ENCODE measurements around the gene NAP1L5. TPM values are rescaled to one million over a fixed set of nuclear protein-coding genes. Genes with fewer than 3 reads are reported as not detected.

NAP1L5 gene, protein sequence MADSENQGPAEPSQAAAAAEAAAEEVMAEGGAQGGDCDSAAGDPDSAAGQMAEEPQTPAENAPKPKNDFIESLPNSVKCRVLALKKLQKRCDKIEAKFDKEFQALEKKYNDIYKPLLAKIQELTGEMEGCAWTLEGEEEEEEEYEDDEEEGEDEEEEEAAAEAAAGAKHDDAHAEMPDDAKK
- polyA plus RNA-seq (ENCODE audit: insufficient read length in 12 of 12), result 10 to 100 TPM in 2 of 12 donors, 1 to 10 TPM in 9, not detected in 1; 7.1 to 12.2 (median 9.0) TPM
- long read RNA-seq, donor 1, transcript NAP1L5-201 (1 exons, 1,915 nt), result major isoform, 20 of 20 reads
- long read RNA-seq, donor 1, partial matches to known transcripts, result 0 of 20 reads
- long read RNA-seq, donor 1, other reads (novel, unspliced or antisense), result 0 of 20 reads
- long read RNA-seq, donor 2, transcript NAP1L5-201 (1 exons, 1,915 nt), result major isoform, 8 of 13 reads
- long read RNA-seq, donor 2, partial matches to known transcripts, result 5 of 13 reads
- long read RNA-seq, donor 2, other reads (novel, unspliced or antisense), result 0 of 13 reads
- long read RNA-seq, donor 3, partial matches to known transcripts, result 0 of 2 reads
- long read RNA-seq, donor 3, other reads (novel, unspliced or antisense), result 0 of 2 reads
- long read RNA-seq, donor 4, partial matches to known transcripts, result 0 of 1 reads
- long read RNA-seq, donor 4, other reads (novel, unspliced or antisense), result 0 of 1 reads
- long read RNA-seq, donor 5, transcript NAP1L5-201 (1 exons, 1,915 nt), result major isoform, 7 of 7 reads
- long read RNA-seq, donor 5, partial matches to known transcripts, result 0 of 7 reads
- long read RNA-seq, donor 5, other reads (novel, unspliced or antisense), result 0 of 7 reads
- long read RNA-seq, donor 6, transcript NAP1L5-201 (1 exons, 1,915 nt), result major isoform, 6 of 6 reads
- long read RNA-seq, donor 6, partial matches to known transcripts, result 0 of 6 reads
- long read RNA-seq, donor 6, other reads (novel, unspliced or antisense), result 0 of 6 reads
- long read RNA-seq, donor 7, partial matches to known transcripts, result 0 of 2 reads
- long read RNA-seq, donor 7, other reads (novel, unspliced or antisense), result 0 of 2 reads
- long read RNA-seq, donor 8, partial matches to known transcripts, result 49 of 53 reads
- long read RNA-seq, donor 8, other reads (novel, unspliced or antisense), result 0 of 53 reads
- long read RNA-seq, donor 9, transcript NAP1L5-201 (1 exons, 1,915 nt), result major isoform, 9 of 9 reads
- long read RNA-seq, donor 9, partial matches to known transcripts, result 0 of 9 reads
- long read RNA-seq, donor 9, other reads (novel, unspliced or antisense), result 0 of 9 reads
- long read RNA-seq, donor 10, transcript NAP1L5-201 (1 exons, 1,915 nt), result major isoform, 6 of 6 reads
- long read RNA-seq, donor 10, partial matches to known transcripts, result 0 of 6 reads
- long read RNA-seq, donor 10, other reads (novel, unspliced or antisense), result 0 of 6 reads
- long read RNA-seq, donor 11, partial matches to known transcripts, result 0 of 3 reads
- long read RNA-seq, donor 11, other reads (novel, unspliced or antisense), result 0 of 3 reads

GRCh38 chr4:88697588-88698329 lies at the start of gene NAP1L5:
Gene NAP1L5, minus strand, starts transcription at chr4:88697829. Its CDS starts 75 bp downstream, at chr4:88697754.
- DNase-seq, result peak; percentile 70

DNA sequence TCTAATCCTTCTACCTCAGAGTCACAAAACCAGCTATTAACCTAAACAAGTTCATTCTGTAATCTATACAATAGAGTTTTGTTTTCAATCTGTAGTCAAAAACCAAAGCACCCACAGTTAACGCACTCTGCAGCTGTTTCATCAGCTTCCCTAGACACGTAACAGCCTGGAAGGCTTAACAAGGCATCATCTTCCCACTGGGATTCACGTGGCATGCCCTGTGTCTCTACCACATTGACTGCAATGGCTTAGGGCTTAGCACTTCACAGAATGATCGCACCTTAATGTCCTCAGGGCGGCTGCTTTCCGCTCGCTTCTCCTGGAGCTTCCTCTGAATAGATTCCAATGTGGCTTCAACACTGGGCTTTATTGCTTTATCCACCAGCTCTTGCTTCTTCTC lies 49.7 kb upstream of the NAP1L5 start:
- no peak for DNase-seq

DNA sequence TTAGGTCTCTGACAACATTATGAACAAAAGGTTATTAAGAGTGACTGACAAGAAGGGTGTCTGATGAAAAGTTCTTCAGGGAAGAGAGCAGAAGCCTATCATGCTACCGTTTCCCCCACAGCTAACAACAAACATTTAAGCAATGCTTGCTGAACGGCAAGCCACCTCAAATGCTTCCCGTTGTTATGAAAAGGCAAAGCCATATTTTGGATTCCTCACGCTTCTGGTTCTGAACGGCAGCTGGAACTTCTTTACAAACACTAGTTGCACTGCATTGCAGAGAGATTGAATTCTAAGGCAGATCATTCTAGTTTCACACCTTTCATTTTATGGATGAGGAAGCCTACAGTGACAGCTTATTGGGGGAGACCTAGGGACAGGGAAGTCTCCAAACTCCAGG lies 48.6 kb upstream of the NAP1L5 start:
- DNase-seq, result no peak

GRCh38 chr4:88745581-88746163 lies 48.0 kb upstream of the NAP1L5 start:
- no peak for DNase-seq

DNA sequence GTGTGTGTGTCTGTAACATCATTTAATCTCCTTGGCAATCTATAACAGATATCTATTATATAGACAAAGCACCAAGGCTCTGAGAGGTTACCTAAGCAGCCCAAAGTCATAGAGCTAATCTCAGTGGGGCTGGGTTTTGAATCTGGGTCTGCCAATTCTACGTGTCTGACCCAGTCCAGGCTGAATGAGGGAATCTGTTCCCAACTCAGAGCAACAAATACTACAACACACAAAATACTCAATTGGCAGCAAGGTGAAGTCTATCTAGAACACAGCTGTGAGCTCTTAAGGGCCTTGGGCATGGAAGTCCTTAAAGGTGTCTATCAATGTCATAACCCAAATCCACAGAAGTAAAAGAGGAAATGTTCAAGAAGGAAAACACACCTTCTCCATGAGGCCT lies 47.5 kb upstream of the NAP1L5 start:
- DNase-seq, result no peak

- DNase-seq, result no peak
Measured at GRCh38 chr4:88744609-88745008, 47.0 kb upstream of the NAP1L5 start.

DNA sequence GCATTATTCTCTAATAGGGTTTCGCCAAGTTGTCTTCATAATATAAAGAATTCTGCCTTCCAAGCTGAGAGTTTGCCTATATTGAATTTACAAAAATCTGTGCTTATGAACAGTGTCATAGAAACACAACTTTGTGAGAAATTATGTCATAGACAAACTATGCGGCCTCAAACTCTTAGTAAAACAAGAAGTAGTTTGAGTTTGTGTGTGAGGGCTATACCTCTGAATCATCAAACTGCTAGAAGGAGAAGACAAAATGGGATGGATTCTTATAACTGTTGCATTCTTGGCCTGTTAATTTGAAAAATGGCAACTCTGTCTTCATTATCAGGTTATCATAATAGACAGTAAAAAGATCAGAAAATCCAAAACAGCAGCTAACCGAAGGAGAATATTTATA lies 46.1 kb upstream of the NAP1L5 start:
- DNase-seq, result no peak

- no peak for DNase-seq
Measured at GRCh38 chr4:88742561-88742960, 44.9 kb upstream of the NAP1L5 start.

DNA sequence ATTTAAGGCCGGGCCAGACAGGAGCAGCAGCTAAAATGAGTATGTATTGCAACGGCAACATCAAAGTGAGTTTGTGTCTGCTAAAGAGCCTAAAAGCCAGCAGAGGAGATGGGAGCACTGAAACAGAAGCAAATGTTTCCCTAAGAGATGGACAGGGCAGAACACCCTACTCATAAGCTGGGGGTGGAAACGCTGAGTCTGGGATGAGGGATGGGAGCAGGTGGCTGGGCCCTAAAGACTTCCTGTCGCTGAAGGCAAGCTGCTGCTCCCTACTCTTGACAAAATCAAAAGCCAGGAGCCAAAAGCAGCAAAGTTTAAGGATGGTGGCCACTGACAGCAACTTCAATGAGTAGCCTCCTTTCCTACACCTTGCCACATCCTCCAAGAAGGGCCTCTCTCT lies 40.6 kb upstream of the NAP1L5 start:
- no peak for DNase-seq

GRCh38 chr4:88737307-88737941 lies 39.8 kb upstream of the NAP1L5 start:
- no peak for DNase-seq

DNA sequence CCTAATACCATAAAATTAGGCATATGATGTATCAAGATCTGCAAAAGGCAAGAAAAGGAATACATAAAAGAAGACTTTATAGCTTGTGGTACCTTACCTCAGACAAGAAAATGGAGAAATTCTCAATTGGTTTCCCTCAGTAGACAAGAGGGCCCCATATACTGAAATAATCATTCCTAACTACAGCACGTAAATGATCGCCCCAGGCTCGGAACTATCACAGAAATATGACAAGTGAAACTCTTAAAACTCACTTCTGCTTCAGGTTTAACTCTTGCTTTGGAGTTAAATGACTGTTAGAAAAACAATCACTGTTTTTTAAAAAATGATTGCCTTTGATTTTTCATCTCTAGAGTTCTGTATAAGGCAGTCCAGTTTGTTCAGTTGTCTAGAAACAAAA lies 38.6 kb upstream of the NAP1L5 start:
- no peak for DNase-seq

DNA sequence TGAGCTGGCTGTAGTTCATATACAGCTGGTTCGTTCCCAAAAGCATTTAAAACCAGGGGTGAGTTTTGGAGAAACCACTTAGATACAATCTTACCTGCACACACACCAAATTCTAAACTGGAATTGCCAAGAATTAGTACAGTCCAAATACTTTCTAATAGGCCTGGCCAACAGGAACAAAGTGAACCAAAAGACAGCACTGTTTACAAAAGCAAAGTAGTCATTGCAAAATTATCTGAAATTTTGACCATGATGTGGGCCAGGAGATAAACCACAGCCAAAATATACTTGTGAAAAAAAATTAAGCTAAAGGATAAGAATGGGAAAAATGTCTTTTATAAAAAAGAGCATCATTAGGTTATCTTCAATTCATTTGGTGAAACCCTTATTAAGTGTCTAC lies 37.9 kb upstream of the NAP1L5 start:
- DNase-seq, result no peak

GRCh38 chr4:88734403-88734949 lies 36.8 kb upstream of the NAP1L5 start:
- no peak for DNase-seq

- no peak for DNase-seq
Measured at GRCh38 chr4:88732714-88733368, 35.2 kb upstream of the NAP1L5 start.

DNA sequence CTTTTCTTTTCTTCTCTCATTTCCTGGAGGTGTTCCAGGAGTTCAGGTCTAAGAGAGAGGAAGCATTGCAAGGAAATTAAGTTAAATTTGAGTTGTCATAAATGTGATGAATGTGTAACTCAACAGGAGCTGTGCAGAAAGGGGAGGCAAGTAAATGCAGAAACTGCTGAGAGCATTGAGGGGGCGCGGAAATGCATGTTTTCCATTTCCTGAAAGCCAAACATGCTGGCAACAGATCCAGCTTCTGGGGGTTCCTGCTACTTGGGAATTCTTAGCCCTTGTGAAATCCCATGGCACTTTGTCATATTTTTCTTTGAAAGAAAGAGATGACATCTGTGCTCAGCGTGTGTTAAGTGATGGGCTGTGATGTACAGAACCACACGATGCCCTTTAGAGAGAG lies 33.8 kb upstream of the NAP1L5 start:
- DNase-seq, result no peak

GRCh38 chr4:88730811-88731210 lies 33.2 kb upstream of the NAP1L5 start:
- no peak for DNase-seq

GRCh38 chr4:88729146-88729760 lies 31.6 kb upstream of the NAP1L5 start:
- DNase-seq, result no peak

DNA sequence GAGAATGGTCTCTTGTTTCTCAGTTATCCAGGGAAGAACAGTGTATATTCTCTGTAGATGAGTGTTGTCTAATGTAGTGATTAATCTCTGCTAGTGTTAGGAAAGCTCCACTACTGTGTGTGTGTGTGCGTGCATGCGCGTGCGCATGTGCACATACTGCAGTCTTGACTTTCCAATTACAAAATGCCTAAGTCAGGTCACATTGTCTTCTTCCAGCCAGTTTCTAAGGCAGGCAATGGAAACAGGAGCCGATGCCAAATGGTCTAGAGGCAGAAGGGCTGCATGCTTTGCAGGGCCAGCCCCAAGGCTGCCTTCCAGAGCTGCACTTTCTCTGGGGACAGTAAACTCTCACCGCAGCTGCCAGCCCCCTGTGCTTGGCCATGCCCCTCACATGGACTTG lies 30.5 kb upstream of the NAP1L5 start:
- no peak for DNase-seq

- no peak for DNase-seq
Measured at GRCh38 chr4:88725986-88726385, 28.4 kb upstream of the NAP1L5 start.
